GM23338 (cell line): ENCODE measurements around the gene QRFP. TPM values are rescaled to one million over a fixed set of nuclear protein-coding genes. Genes with fewer than 3 reads are reported as not detected.
A peak's percentile ranks its signal among the peaks of the same experiment; 100 is the strongest.

Experiments used
- ATAC-seq: fragments of 200-7000 bp; cut with Tn5 transposase; 3 replicates; pipeline ENCODE4 v1.9.1; 2020
- DNase-seq: peaks from one replicate; pipeline ENCODE4 v3.0.0-alpha.2; 2015; ENCODE audit warnings: low spot score
- H2AFZ ChIP-seq: fragments of 200-600 bp; sonication (generic); 2 replicates; pipeline ENCODE4 v1.8.0; 2016; ENCODE audit warnings: antibody characterized with exemption, mild to moderate bottlenecking, moderate library complexity
- H3F3A ChIP-seq: fragments of 200-600 bp; sonication (generic); replicated peaks from 2 replicates; pipeline ENCODE4 v1.8.0; 2017; ENCODE audit warnings: antibody characterized with exemption, mixed run types, low read depth
- H3K27ac ChIP-seq: fragments of 200-600 bp; sonication (generic); 2 replicates; pipeline ENCODE4 v1.6.1; 2016; ENCODE audit warnings: low read depth
- H3K27me3 ChIP-seq: fragments of 200-600 bp; sonication (generic); 2 replicates; pipeline ENCODE4 v1.8.0; 2016; ENCODE audit warnings: mild to moderate bottlenecking, mixed run types, moderate library complexity; ENCODE audit not compliant: insufficient read depth
- H3K36me3 ChIP-seq: fragments of 200-600 bp; sonication (generic); 2 replicates; pipeline ENCODE4 v1.8.0; 2016; ENCODE audit warnings: mild to moderate bottlenecking; ENCODE audit not compliant: insufficient read depth
- H3K4me1 ChIP-seq: fragments of 200-600 bp; sonication (generic); 2 replicates; pipeline ENCODE4 v1.8.0; 2016; ENCODE audit warnings: mild to moderate bottlenecking, moderate library complexity; ENCODE audit not compliant: insufficient read depth
- H3K4me2 ChIP-seq: fragments of 200-600 bp; sonication (generic); 2 replicates; pipeline ENCODE4 v1.7.1; 2017; ENCODE audit warnings: mixed run types
- H3K4me3 ChIP-seq: fragments of 200-600 bp; sonication (generic); 2 replicates; pipeline ENCODE4 v1.6.1; 2016; ENCODE audit warnings: mixed run types
- H3K79me2 ChIP-seq: fragments of 200-600 bp; sonication (generic); replicated peaks from 2 replicates; pipeline ENCODE4 v1.8.0; 2017; ENCODE audit warnings: mild to moderate bottlenecking; ENCODE audit not compliant: insufficient read depth
- H3K9me2 ChIP-seq: fragments of 200-600 bp; sonication (generic); 2 replicates; pipeline ENCODE4 v1.8.0; 2017; ENCODE audit not compliant: insufficient read depth
- H4K20me1 ChIP-seq: fragments of 200-600 bp; sonication (generic); replicated peaks from 2 replicates; pipeline ENCODE4 v1.8.0; 2017; ENCODE audit warnings: mild to moderate bottlenecking; ENCODE audit not compliant: insufficient read depth
- H3K27ac Mint-ChIP-seq: 2 replicates; pipeline ENCODE4 v1.8.0; 2020; ENCODE audit warnings: inconsistent platforms, mild to moderate bottlenecking, moderate library complexity, mixed read lengths
- H3K27me3 Mint-ChIP-seq: 3 replicates; pipeline ENCODE4 v1.8.0; 2022; ENCODE audit warnings: low read depth, mild to moderate bottlenecking, moderate library complexity, mixed read lengths, inconsistent platforms; ENCODE audit not compliant: insufficient read depth, poor library complexity
- H3K36me3 Mint-ChIP-seq: 3 replicates; pipeline ENCODE4 v1.8.0; 2021; ENCODE audit warnings: low read depth, mild to moderate bottlenecking, inconsistent platforms, moderate library complexity, mixed read lengths
- H3K4me1 Mint-ChIP-seq: 3 replicates; pipeline ENCODE4 v1.8.0; 2020; ENCODE audit warnings: mild to moderate bottlenecking, inconsistent platforms, mixed read lengths
- H3K4me3 Mint-ChIP-seq: 3 replicates; pipeline ENCODE4 v1.8.0; 2021; ENCODE audit warnings: moderate library complexity, mild to moderate bottlenecking, inconsistent platforms, mixed read lengths
- H3K9me3 Mint-ChIP-seq: 3 replicates; pipeline ENCODE4 v1.8.0; 2020; ENCODE audit warnings: moderate library complexity, mild to moderate bottlenecking, inconsistent platforms, mixed read lengths
- CREB1 ChIP-seq: fragments of 250-450 bp; sonication (Bioruptor Pico); IDR thresholded peaks from 2 replicates; pipeline ENCODE4 v1.5.0; 2020; ENCODE audit warnings: low read depth, mild to moderate bottlenecking, moderate library complexity
- ETS1 ChIP-seq: IDR thresholded peaks from 2 replicates; pipeline ENCODE4 v1.6.1; 2016; ENCODE audit warnings: antibody characterized with exemption
- EZH2 ChIP-seq: fragments of 200-600 bp; sonication (generic); IDR thresholded peaks from one replicate; pipeline ENCODE4 v1.8.0; 2017; ENCODE audit warnings: antibody characterized with exemption, mild to moderate bottlenecking, low read depth; ENCODE audit not compliant: unreplicated experiment
- EZH2phosphoT487 ChIP-seq: fragments of 200-600 bp; sonication (generic); IDR thresholded peaks from one replicate; pipeline ENCODE4 v1.8.1; 2018; ENCODE audit warnings: antibody characterized with exemption; ENCODE audit not compliant: unreplicated experiment
- JUNB ChIP-seq: IDR thresholded peaks from one replicate; pipeline ENCODE4 v1.6.1; 2016; ENCODE audit warnings: antibody characterized with exemption; ENCODE audit not compliant: unreplicated experiment
- NANOG ChIP-seq: IDR thresholded peaks from 2 replicates; pipeline ENCODE4 v1.6.1; 2016; ENCODE audit warnings: antibody characterized with exemption, borderline replicate concordance
- POLR2AphosphoS5 ChIP-seq: IDR thresholded peaks from 2 replicates; pipeline ENCODE4 v1.6.1; 2016; ENCODE audit warnings: antibody characterized with exemption, low read depth
- STAT1 ChIP-seq: IDR thresholded peaks from one replicate; pipeline ENCODE4 v1.6.1; 2016; ENCODE audit warnings: antibody characterized with exemption; ENCODE audit not compliant: unreplicated experiment
- ZNF331 ChIP-seq: fragments of 250-450 bp; sonication (Bioruptor Pico); IDR thresholded peaks from 2 replicates; pipeline ENCODE4 v1.5.0; 2020; ENCODE audit warnings: low read depth, mild to moderate bottlenecking, moderate library complexity
- ZNF462 ChIP-seq: fragments of 250-450 bp; sonication (Bioruptor Pico); IDR thresholded peaks from 2 replicates; pipeline ENCODE4 v1.5.0; 2020; ENCODE audit warnings: mild to moderate bottlenecking, moderate library complexity
- polyA plus RNA-seq: library from polyadenylated mRNA; unstranded; fragments of >200 nt; fragmentation: Nextera tagmentation; extraction: Ambion mirVana; gene quantifications from 2 replicates; pipeline ENCODE4 v1.2.1, GENCODE V29; 2016
- total RNA-seq: library from RNA; depleted of rRNA; stranded (reverse); fragments of >200 nt; shearing (Covaris generic); gene quantifications from 2 replicates; pipeline ENCODE4 v1.2.3, GENCODE V29; 2014
- TF ChIP-seq, protein P1 (sequence below), 2 experiments: fragments of 200-600 bp in 1 of 2; sonication (generic) in 1 of 2; conservative IDR thresholded peaks; 2 replicates each; pipeline versions ENCODE4 v1.5.1 to v1.6.1; 2016 to 2017; ENCODE audit warnings: antibody characterized with exemption in 2 of 2, low read depth in 2 of 2, mild to moderate bottlenecking in 2 of 2, moderate library complexity in 1 of 2

QRFP gene
- total and polyA plus RNA-seq, 2 experiments from 2014 or later: not detected

- DNase-seq: no peak
- H3K4me3 Mint-ChIP-seq: no peak overlapping the region
- TF ChIP-seq EZH2 (no peak), ETS1 (no peak), POLR2AphosphoS5 (no peak), JUNB (no peak), CREB1 (no peak), NANOG (no peak), EZH2phosphoT487 (no peak), STAT1 (no peak), ZNF331 (CRISPR knock-in tag) (no peak), ZNF462 (CRISPR knock-in tag) (no peak)
- TF ChIP-seq, protein P1, sequence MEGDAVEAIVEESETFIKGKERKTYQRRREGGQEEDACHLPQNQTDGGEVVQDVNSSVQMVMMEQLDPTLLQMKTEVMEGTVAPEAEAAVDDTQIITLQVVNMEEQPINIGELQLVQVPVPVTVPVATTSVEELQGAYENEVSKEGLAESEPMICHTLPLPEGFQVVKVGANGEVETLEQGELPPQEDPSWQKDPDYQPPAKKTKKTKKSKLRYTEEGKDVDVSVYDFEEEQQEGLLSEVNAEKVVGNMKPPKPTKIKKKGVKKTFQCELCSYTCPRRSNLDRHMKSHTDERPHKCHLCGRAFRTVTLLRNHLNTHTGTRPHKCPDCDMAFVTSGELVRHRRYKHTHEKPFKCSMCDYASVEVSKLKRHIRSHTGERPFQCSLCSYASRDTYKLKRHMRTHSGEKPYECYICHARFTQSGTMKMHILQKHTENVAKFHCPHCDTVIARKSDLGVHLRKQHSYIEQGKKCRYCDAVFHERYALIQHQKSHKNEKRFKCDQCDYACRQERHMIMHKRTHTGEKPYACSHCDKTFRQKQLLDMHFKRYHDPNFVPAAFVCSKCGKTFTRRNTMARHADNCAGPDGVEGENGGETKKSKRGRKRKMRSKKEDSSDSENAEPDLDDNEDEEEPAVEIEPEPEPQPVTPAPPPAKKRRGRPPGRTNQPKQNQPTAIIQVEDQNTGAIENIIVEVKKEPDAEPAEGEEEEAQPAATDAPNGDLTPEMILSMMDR (conservative IDR thresholded peaks at IDR 0.05; ENCODE audit: low read depth in 2 of 2): no peak
- peaks cover 5% of the 10 kb centered on the region for H3K36me3 Mint-ChIP-seq
- H3K27ac Mint-ChIP-seq: peak overlapping the region; percentile 93
- Histone ChIP-seq H3F3A (peaks cover 9% of the 10 kb centered on the region; the same call in 1 of the 2 replicates), H2AFZ (no peak overlapping the region), H3K79me2 (peaks cover 94% of the 10 kb centered on the region), H3K27ac (peak overlapping the region; percentile 96), H3K9me2 (no peaks in the 10 kb centered on the region), H3K27me3 (no peaks in the 10 kb centered on the region), H3K4me3 (peak overlapping the region; percentile 5; the same call in 1 of the 2 replicates), H3K4me1 (peaks cover 70% of the 10 kb centered on the region), H4K20me1 (peaks cover 28% of the 10 kb centered on the region), H3K4me2 (peak overlapping the region; percentile 47), H3K36me3 (no peaks in the 10 kb centered on the region)
- peaks cover 5% of the 10 kb centered on the region for H3K27me3 Mint-ChIP-seq
- no peaks in the 10 kb centered on the region for H3K9me3 Mint-ChIP-seq
- peaks cover 63% of the 10 kb centered on the region for H3K4me1 Mint-ChIP-seq
- ATAC-seq: no peak
These were observed 49.9 kb downstream of the QRFP start for GRCh38 chr9:130846487-130847305.
